HCT116 (cell line): ENCODE results near the gene SLC26A9. TPM values are rescaled to one million over a fixed set of nuclear protein-coding genes. Genes with fewer than 3 reads are reported as not detected.

Experiments
- ATAC-seq: fragments of 200-7000 bp; cut with Tn5 transposase; 2 replicates; pipeline ENCODE4 v1.9.1; 2020; ENCODE audit warnings: mild to moderate bottlenecking, moderate library complexity
- BruUV-seq: library from RNA; stranded (reverse); fragments of 400-500 nt; replicated peaks from 2 replicates; lab custom pipeline; 2021; lab: Mats Ljungman, UMichigan
- CTCF ChIA-PET: fragments of 300-600 bp; sonication (Branson Sonifier 250); formaldehyde crosslinking; loops from one replicate; lab custom pipeline; 2021; ENCODE audit warnings: antibody characterized with exemption; lab: Charles Lee
- POLR2A ChIA-PET: fragments of 300-600, 350-600 bp; sonication (Branson Sonifier 250); formaldehyde crosslinking; loops from one replicate; lab custom pipeline; 2021; ENCODE audit warnings: antibody characterized with exemption; lab: Charles Lee
- RAD21 ChIA-PET, 2 experiments: fragments of 300-600 bp; sonication (Branson Sonifier 250); formaldehyde crosslinking; loops; one replicate each; lab custom pipeline; 2023; ENCODE audit warnings: low total read pairs in 2 of 2; ENCODE audit not compliant: uncharacterized antibody in 2 of 2, unreplicated experiment in 2 of 2, low non-redundant PET in 1 of 2; lab: Charles Lee
- DNase-seq: peaks from one replicate; pipeline ENCODE4 v3.0.0-alpha.2; 2010; ENCODE audit warnings: low read depth, low spot score
- H2AFZ ChIP-seq: fragments of 200-600 bp; shearing (Covaris generic), sonication (generic); 2 replicates; pipeline ENCODE4 v1.6.1; 2017; ENCODE audit warnings: low read depth, mixed run types, mixed read lengths, antibody characterized with exemption, low read length; ENCODE audit not compliant: poor library complexity, severe bottlenecking
- H3K27ac ChIP-seq: 2 replicates; pipeline ENCODE4 v1.5.1; 2012; ENCODE audit warnings: low read depth, low read length
- H3K27me3 ChIP-seq: fragments of 200-600 bp; sonication (generic); 2 replicates; pipeline ENCODE4 v1.6.1; 2016; ENCODE audit warnings: mixed run types, low read length, mixed read lengths; ENCODE audit not compliant: insufficient read depth
- H3K36me3 ChIP-seq, 2 experiments: fragments of 200-500 bp in 1 of 2; fragments of 200-600 bp in 1 of 2; sonication (Bioruptor generic) in 1 of 2; sonication (generic) in 1 of 2; 2 replicates each; pipeline versions ENCODE4 v1.5.1 to v1.6.1; 2014 to 2016; ENCODE audit warnings: low read length in 2 of 2, inconsistent platforms in 1 of 2, mixed read lengths in 1 of 2, mixed run types in 1 of 2; ENCODE audit not compliant: insufficient read depth in 2 of 2, control insufficient read depth in 1 of 2
- H3K4me1 ChIP-seq, 2 experiments: fragments of 200-600 bp in 1 of 2; sonication (generic) in 1 of 2; 2 replicates each; pipeline versions ENCODE4 v1.5.1 to v1.6.1; 2012 to 2017; ENCODE audit warnings: low read length in 2 of 2, inconsistent platforms in 1 of 2, mild to moderate bottlenecking in 1 of 2, mixed read lengths in 1 of 2, mixed run types in 1 of 2, moderate library complexity in 1 of 2; ENCODE audit not compliant: insufficient read depth in 2 of 2, control insufficient read depth in 1 of 2
- H3K4me2 ChIP-seq: fragments of 200-600 bp; sonication (generic); 2 replicates; pipeline ENCODE4 v1.6.1; 2017; ENCODE audit warnings: mixed run types, low read length, mixed read lengths
- H3K4me3 ChIP-seq, 2 experiments: fragments of 200-600 bp in 1 of 2; sonication (generic) in 1 of 2; replicated peaks in 1 of 2; 2 replicates each; pipeline ENCODE4 v1.5.1; 2011 to 2016; ENCODE audit warnings: low read length in 2 of 2, control low read depth in 1 of 2, low read depth in 1 of 2, mild to moderate bottlenecking in 1 of 2, mixed read lengths in 1 of 2, mixed run types in 1 of 2
- H3K79me2 ChIP-seq: fragments of 200-600 bp; sonication (generic); 2 replicates; pipeline ENCODE4 v1.6.1; 2017; ENCODE audit warnings: mild to moderate bottlenecking, mixed run types, low read length, moderate library complexity, mixed read lengths; ENCODE audit not compliant: insufficient read depth
- H3K9ac ChIP-seq: fragments of 200-600 bp; sonication (generic); 2 replicates; pipeline ENCODE4 v1.6.1; 2016; ENCODE audit warnings: low read length, mixed read lengths
- H3K9me2 ChIP-seq: fragments of 200-600 bp; sonication (generic), shearing (Covaris generic); 2 replicates; pipeline ENCODE4 v1.6.1; 2017; ENCODE audit warnings: mixed run types, mild to moderate bottlenecking, moderate library complexity; ENCODE audit not compliant: insufficient read depth
- H3K9me3 ChIP-seq, 2 experiments: fragments of 200-500 bp in 1 of 2; fragments of 200-600 bp in 1 of 2; sonication (Bioruptor generic) in 1 of 2; sonication (generic) in 1 of 2; 2 replicates each; pipeline ENCODE4 v1.6.1; 2014 to 2017; ENCODE audit warnings: low read length in 2 of 2, mixed read lengths in 2 of 2, inconsistent platforms in 1 of 2, low read depth in 1 of 2, mild to moderate bottlenecking in 1 of 2, mixed run types in 1 of 2, moderate library complexity in 1 of 2; ENCODE audit not compliant: control insufficient read depth in 1 of 2, insufficient read depth in 1 of 2
- H4K20me1 ChIP-seq: fragments of 200-600 bp; sonication (generic), shearing (Covaris generic); 2 replicates; pipeline ENCODE4 v1.6.1; 2017; ENCODE audit warnings: mixed run types, mild to moderate bottlenecking, moderate library complexity; ENCODE audit not compliant: insufficient read depth
- ATF3 ChIP-seq: IDR thresholded peaks from 2 replicates; pipeline ENCODE4 v1.6.1; 2012
- CBX3 ChIP-seq: IDR thresholded peaks from 2 replicates; pipeline ENCODE4 v1.6.1; 2012; ENCODE audit warnings: low read depth
- CEBPB ChIP-seq: IDR thresholded peaks from 2 replicates; pipeline ENCODE4 v1.6.1; 2012; ENCODE audit warnings: low read depth
- EGR1 ChIP-seq: IDR thresholded peaks from 2 replicates; pipeline ENCODE4 v1.6.1; 2012; ENCODE audit warnings: low read depth
- EZH2phosphoT487 ChIP-seq: fragments of 200-600 bp; IDR thresholded peaks from 2 replicates; pipeline ENCODE4 v1.6.1; 2018; ENCODE audit warnings: antibody characterized with exemption, borderline replicate concordance
- FOSL1 ChIP-seq: IDR thresholded peaks from 2 replicates; pipeline ENCODE4 v1.6.1; 2012; ENCODE audit warnings: low read depth
- JUND ChIP-seq: IDR thresholded peaks from 2 replicates; pipeline ENCODE4 v1.6.1; 2012
- MAX ChIP-seq: IDR thresholded peaks from 2 replicates; pipeline ENCODE4 v1.6.1; 2012
- POLR2A ChIP-seq: IDR thresholded peaks from 2 replicates; pipeline ENCODE4 v1.7.0; 2011; ENCODE audit warnings: borderline replicate concordance; ENCODE audit not compliant: insufficient read depth, insufficient read length; ENCODE audit errors: extremely low read depth
- RAD21 ChIP-seq: IDR thresholded peaks from 2 replicates; pipeline ENCODE4 v1.6.1; 2012; ENCODE audit warnings: low read depth, mild to moderate bottlenecking
- SIN3A ChIP-seq: IDR thresholded peaks from 2 replicates; pipeline ENCODE4 v1.6.1; 2012; ENCODE audit warnings: low read depth
- SP1 ChIP-seq: IDR thresholded peaks from 2 replicates; pipeline ENCODE4 v1.6.1; 2012; ENCODE audit warnings: low read depth
- SRF ChIP-seq: IDR thresholded peaks from 2 replicates; pipeline ENCODE4 v1.6.1; 2012; ENCODE audit warnings: low read depth
- TCF7L2 ChIP-seq: IDR thresholded peaks from 2 replicates; pipeline ENCODE4 v1.7.0; 2011; ENCODE audit warnings: borderline replicate concordance, inconsistent platforms; ENCODE audit not compliant: insufficient read depth, insufficient read length; ENCODE audit errors: extremely low read depth
- YY1 ChIP-seq: IDR thresholded peaks from 2 replicates; pipeline ENCODE4 v1.6.1; 2011; ENCODE audit warnings: low read length, low read depth, moderate library complexity, mild to moderate bottlenecking; ENCODE audit not compliant: insufficient replicate concordance; ENCODE audit errors: extremely low read depth
- ZBTB33 ChIP-seq: IDR thresholded peaks from 2 replicates; pipeline ENCODE4 v1.6.1; 2011; ENCODE audit warnings: mild to moderate bottlenecking, low read length, moderate library complexity; ENCODE audit not compliant: insufficient replicate concordance; ENCODE audit errors: extremely low read depth
- ZNF274 ChIP-seq: fragments of 200-500 bp; sonication (Bioruptor generic); IDR thresholded peaks from 2 replicates; pipeline ENCODE4 v1.6.1; 2014; ENCODE audit warnings: mild to moderate bottlenecking, low read depth, low read length, inconsistent platforms
- intact Hi-C: fragments of 100-400 bp; cut with micrococcal nuclease; formaldehyde crosslinking; loops from 2 replicates; pipeline ENCODE4 v1.10.0; 2022
- total RNA-seq: library from RNA; stranded (reverse); gene quantifications from one replicate; pipeline ENCODE4 v1.2.1, GENCODE V29; 2021; ENCODE audit not compliant: unreplicated experiment
- TF ChIP-seq, protein P1 (sequence below): IDR thresholded peaks from 2 replicates; pipeline ENCODE4 v1.6.1; 2012; ENCODE audit warnings: low read depth
- TF ChIP-seq, protein P2 (sequence below), 3 experiments: fragments of 200-600 bp in 1 of 3; sonication (generic) in 1 of 3; IDR thresholded peaks in 2 of 3; conservative IDR thresholded peaks in 1 of 3; 2 replicates each; pipeline ENCODE4 v1.5.1; 2012 to 2017; ENCODE audit warnings: low read depth in 2 of 3, low read length in 2 of 3, antibody characterized with exemption in 1 of 3, borderline replicate concordance in 1 of 3, control low read depth in 1 of 3, mild to moderate bottlenecking in 1 of 3, mixed read lengths in 1 of 3, mixed run types in 1 of 3, moderate library complexity in 1 of 3; ENCODE audit not compliant: insufficient read depth in 1 of 3

The SLC26A9 gene
- total RNA-seq, 1 experiment from 2014 or later: not detected

DNA sequence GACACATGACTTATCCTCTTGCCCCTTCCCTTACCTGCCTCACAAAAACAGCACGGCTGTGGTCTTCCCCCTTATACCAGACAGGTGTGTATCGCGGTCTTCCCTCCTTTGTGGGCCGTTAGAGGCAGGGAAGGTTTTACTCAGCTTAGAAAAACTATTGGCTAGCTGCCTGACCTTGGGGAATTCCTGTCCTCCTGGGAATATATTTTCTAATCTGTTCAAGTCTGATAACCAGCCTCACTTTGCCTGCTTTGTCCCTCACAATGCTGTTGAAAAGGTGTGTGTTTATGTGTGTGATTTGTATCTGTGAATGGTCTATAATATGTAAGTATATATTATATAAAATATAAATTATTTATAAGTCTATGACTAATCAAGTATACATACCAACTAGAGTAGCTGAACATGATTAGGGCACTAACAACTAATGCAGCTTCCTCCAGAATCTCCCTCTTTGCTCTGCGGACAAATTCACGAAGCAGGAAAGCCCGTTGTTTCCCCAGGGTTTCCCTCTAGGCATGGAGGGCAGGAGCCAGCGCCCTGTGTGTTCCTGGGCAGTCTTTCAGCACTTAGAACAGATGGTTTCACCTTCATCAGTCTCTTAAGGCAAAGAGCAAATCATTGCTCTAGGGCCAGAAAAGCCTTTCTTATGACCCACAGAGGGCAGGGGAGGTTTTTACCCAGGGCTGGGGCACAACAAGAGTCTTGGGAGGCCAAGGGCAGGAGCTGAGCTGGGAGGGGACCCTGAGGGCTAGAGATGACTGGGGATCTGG is 25.6 kb downstream of the SLC26A9 start:
- Histone ChIP-seq H3K4me2 (no peak overlapping the region), H3K9me2 (no peaks in the 10 kb centered on the region), H3K4me3 (no peak overlapping the region), H3K36me3 (no peaks in the 10 kb centered on the region), H2AFZ (no peak overlapping the region), H4K20me1 (no peaks in the 10 kb centered on the region), H3K9me3 (no peaks in the 10 kb centered on the region), H3K27ac (no peak overlapping the region), H3K4me1 (no peaks in the 10 kb centered on the region), H3K27me3 (no peaks in the 10 kb centered on the region), H3K9ac (no peak overlapping the region), H3K79me2 (no peaks in the 10 kb centered on the region)
- CTCF ChIA-PET: interaction anchor here (0.7 to 9.0 kb wide), 11 partner anchors 10 to 326 kb away, joined by 3 to 339 read pairs (median 7); no protein-coding TSS in a partner anchor
- TF ChIP-seq CEBPB: no peak
- TF ChIP-seq MAX: no peak
- TF ChIP-seq SRF: no peak
- no peak for TF ChIP-seq YY1
- TF ChIP-seq TCF7L2: no peak
- no peak for TF ChIP-seq SP1
- TF ChIP-seq EGR1: no peak
- TF ChIP-seq JUND: no peak
- TF ChIP-seq FOSL1: no peak
- TF ChIP-seq, protein P1, sequence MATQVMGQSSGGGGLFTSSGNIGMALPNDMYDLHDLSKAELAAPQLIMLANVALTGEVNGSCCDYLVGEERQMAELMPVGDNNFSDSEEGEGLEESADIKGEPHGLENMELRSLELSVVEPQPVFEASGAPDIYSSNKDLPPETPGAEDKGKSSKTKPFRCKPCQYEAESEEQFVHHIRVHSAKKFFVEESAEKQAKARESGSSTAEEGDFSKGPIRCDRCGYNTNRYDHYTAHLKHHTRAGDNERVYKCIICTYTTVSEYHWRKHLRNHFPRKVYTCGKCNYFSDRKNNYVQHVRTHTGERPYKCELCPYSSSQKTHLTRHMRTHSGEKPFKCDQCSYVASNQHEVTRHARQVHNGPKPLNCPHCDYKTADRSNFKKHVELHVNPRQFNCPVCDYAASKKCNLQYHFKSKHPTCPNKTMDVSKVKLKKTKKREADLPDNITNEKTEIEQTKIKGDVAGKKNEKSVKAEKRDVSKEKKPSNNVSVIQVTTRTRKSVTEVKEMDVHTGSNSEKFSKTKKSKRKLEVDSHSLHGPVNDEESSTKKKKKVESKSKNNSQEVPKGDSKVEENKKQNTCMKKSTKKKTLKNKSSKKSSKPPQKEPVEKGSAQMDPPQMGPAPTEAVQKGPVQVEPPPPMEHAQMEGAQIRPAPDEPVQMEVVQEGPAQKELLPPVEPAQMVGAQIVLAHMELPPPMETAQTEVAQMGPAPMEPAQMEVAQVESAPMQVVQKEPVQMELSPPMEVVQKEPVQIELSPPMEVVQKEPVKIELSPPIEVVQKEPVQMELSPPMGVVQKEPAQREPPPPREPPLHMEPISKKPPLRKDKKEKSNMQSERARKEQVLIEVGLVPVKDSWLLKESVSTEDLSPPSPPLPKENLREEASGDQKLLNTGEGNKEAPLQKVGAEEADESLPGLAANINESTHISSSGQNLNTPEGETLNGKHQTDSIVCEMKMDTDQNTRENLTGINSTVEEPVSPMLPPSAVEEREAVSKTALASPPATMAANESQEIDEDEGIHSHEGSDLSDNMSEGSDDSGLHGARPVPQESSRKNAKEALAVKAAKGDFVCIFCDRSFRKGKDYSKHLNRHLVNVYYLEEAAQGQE: no peak
- no peak for TF ChIP-seq ZNF274
- no peak for TF ChIP-seq SIN3A
- TF ChIP-seq RAD21: no peak
- TF ChIP-seq, protein P2, sequence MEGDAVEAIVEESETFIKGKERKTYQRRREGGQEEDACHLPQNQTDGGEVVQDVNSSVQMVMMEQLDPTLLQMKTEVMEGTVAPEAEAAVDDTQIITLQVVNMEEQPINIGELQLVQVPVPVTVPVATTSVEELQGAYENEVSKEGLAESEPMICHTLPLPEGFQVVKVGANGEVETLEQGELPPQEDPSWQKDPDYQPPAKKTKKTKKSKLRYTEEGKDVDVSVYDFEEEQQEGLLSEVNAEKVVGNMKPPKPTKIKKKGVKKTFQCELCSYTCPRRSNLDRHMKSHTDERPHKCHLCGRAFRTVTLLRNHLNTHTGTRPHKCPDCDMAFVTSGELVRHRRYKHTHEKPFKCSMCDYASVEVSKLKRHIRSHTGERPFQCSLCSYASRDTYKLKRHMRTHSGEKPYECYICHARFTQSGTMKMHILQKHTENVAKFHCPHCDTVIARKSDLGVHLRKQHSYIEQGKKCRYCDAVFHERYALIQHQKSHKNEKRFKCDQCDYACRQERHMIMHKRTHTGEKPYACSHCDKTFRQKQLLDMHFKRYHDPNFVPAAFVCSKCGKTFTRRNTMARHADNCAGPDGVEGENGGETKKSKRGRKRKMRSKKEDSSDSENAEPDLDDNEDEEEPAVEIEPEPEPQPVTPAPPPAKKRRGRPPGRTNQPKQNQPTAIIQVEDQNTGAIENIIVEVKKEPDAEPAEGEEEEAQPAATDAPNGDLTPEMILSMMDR (IDR thresholded peaks at IDR 0.05 in 2 of 3, conservative IDR thresholded peaks at IDR 0.05 in 1 of 3; ENCODE audit: borderline replicate concordance in 1 of 3, insufficient read depth in 1 of 3, low read depth in 2 of 3, low read length in 2 of 3): no peak
- TF ChIP-seq ZBTB33: no peak
- no peak for TF ChIP-seq POLR2A
- no peak for TF ChIP-seq EZH2phosphoT487
- no peak for TF ChIP-seq ATF3
- no peak for TF ChIP-seq CBX3
- RAD21 ChIA-PET: interaction anchor here (0.7 to 6.5 kb wide), 4 partner anchors 10 to 61 kb away, joined by 3 to 75 read pairs (median 36); no protein-coding TSS in a partner anchor
- no peak for ATAC-seq
- DNase-seq: no peak
- intact Hi-C loops: loop anchor here (2.0 kb wide), 1 partner anchor 189 kb away; no protein-coding TSS in a partner anchor
- no TSS peak for BruUV-seq
- POLR2A ChIA-PET: interaction anchor here (3.9 kb wide), 1 partner anchor 60 kb away, joined by 17 read pairs; no protein-coding TSS in a partner anchor
